ENCODE measurements around the gene ZNF326.
"Not testable (repeated sequence)": the region's sequence is repeated elsewhere in the genome, so short reads cannot be mapped to it uniquely, and the experiment has no call there.

Gene ZNF326

GRCh38 chr1:90046635-90047034 lies 51.7 kb downstream of the ZNF326 start:
- no peaks in the 10 kb centered on the region for H3K36me3 ChIP-seq (ENCODE audit: control insufficient read depth, insufficient read depth, low read length)
- no peaks in the 10 kb centered on the region for H3K9me3 ChIP-seq (ENCODE audit: control insufficient read depth, low read length)
- no CpG with 5 or more reads among the region's 3 CpGs for WGBS, 2 experiments (ENCODE audit: insufficient coverage in 2 of 2)
- H3K27ac ChIP-seq (ENCODE audit: low read depth, low read length, severe bottlenecking) = no peak overlapping the region
- H3K4me1 ChIP-seq (ENCODE audit: control insufficient read depth, insufficient read depth, low read length, poor library complexity, severe bottlenecking) = no peaks in the 10 kb centered on the region
- H3K4me3 ChIP-seq (ENCODE audit: extremely low read depth, insufficient read depth, low read length, poor library complexity, severe bottlenecking) = no peak overlapping the region

DNA sequence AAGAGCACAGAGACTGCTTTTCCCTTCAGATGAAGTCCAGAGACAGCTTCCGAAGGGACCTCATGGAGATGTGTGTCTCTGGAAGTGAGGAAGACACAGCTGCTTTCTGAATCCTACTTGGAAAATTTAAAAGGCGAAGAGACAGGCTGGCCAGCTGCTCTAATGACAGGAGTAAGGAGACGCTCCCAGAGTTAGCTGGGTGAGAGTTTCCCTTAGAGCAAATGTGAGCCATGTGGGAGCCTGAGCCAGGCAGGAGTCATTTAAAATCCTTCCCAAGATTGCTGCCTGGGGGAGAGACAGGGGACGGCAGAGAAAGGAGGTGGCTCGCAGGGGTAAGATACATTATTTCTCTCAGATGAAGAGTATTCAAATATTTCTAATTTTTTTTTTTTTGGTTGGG lies 53.1 kb downstream of the ZNF326 start:
- no peaks in the 10 kb centered on the region for H3K9me3 ChIP-seq (ENCODE audit: control insufficient read depth, low read length)
- H3K36me3 ChIP-seq (ENCODE audit: control insufficient read depth, insufficient read depth, low read length) = no peaks in the 10 kb centered on the region
- WGBS, 2 experiments (ENCODE audit: insufficient coverage in 2 of 2) = 85 to 87% methylated on average over 3 of the region's 5 CpGs
- no peak overlapping the region for H3K4me3 ChIP-seq (ENCODE audit: extremely low read depth, insufficient read depth, low read length, poor library complexity, severe bottlenecking)
- H3K4me1 ChIP-seq (ENCODE audit: control insufficient read depth, insufficient read depth, low read length, poor library complexity, severe bottlenecking) = no peaks in the 10 kb centered on the region
- no peak overlapping the region for H3K27ac ChIP-seq (ENCODE audit: low read depth, low read length, severe bottlenecking)

DNA sequence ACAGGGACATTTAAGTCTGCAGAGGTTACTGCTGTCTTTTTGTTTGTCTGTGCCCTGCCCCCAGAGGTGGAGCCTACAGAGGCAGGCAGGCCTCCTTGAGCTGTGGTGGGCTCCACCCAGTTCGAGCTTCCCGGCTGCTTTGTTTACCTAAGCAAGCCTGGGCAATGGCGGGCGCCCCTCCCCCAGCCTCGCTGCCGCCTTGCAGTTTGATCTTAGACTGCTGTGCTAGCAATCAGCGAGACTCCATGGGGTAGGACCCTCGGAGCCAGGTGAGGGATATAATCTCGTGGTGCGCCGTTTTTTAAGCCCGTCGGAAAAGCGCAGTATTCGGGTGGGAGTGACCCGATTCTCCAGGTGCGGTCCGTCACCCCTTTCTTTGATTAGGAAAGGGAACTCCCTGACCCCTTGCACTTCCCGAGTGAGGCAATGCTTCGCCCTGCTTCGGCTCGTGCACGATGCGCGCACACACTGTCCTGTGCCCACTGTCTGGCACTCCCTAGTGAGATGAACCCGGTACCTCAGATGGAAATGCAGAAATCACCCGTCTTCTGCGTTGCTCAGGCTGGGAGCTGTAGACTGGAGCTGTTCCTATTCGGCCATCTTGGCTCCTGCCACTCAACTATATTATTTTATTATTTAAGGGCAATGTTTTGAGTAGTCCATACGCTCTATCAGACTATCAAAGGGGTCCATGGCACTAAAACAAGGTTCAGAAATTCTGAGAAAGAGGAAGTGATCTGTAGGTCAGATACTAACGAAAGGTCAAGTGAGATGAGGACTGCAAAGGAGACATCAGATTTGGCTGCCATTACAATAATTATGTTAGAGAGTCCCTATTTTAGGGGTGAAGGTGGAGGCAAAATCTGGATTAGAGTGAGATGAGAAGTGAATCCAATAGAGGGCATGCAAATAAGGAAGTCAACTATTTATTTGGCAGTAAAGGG lies 68.1 kb downstream of the ZNF326 start:
- H3K36me3 ChIP-seq (ENCODE audit: control insufficient read depth, insufficient read depth, low read length); H3K4me3 ChIP-seq (ENCODE audit: extremely low read depth, insufficient read depth, low read length, poor library complexity, severe bottlenecking); H3K27ac ChIP-seq (ENCODE audit: low read depth, low read length, severe bottlenecking); H3K9me3 ChIP-seq (ENCODE audit: control insufficient read depth, low read length); H3K4me1 ChIP-seq (ENCODE audit: control insufficient read depth, insufficient read depth, low read length, poor library complexity, severe bottlenecking): not testable (repeated sequence)
- WGBS, 2 experiments (ENCODE audit: insufficient coverage in 2 of 2) = 83 to 88% methylated on average over 19 to 23 of the region's 31 CpGs

DNA sequence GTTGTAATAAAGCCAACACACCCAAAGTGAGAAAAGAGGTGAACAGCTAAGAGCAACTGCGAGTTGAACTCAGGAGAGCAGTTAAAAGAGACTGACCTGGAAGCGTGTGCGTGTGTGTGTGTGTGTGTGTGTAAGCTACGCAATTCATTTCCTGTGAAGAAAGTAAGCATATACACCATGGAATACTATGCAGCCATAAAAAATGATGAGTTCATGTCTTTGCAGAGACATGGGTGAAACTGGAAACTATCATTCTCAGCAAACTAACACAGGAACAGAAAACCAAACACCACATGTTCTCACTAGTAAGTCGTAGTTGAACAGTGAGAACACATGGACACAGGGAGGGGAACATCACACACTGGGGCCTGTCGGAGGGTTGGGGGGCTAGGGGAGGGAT lies 69.2 kb downstream of the ZNF326 start:
- not testable (repeated sequence) for H3K27ac ChIP-seq (ENCODE audit: low read depth, low read length, severe bottlenecking); H3K4me1 ChIP-seq (ENCODE audit: control insufficient read depth, insufficient read depth, low read length, poor library complexity, severe bottlenecking); H3K4me3 ChIP-seq (ENCODE audit: extremely low read depth, insufficient read depth, low read length, poor library complexity, severe bottlenecking); H3K9me3 ChIP-seq (ENCODE audit: control insufficient read depth, low read length); H3K36me3 ChIP-seq (ENCODE audit: control insufficient read depth, insufficient read depth, low read length)
- WGBS, 2 experiments (ENCODE audit: insufficient coverage in 2 of 2) = 85 to 93% methylated on average over 2 to 5 of the region's 6 CpGs

DNA sequence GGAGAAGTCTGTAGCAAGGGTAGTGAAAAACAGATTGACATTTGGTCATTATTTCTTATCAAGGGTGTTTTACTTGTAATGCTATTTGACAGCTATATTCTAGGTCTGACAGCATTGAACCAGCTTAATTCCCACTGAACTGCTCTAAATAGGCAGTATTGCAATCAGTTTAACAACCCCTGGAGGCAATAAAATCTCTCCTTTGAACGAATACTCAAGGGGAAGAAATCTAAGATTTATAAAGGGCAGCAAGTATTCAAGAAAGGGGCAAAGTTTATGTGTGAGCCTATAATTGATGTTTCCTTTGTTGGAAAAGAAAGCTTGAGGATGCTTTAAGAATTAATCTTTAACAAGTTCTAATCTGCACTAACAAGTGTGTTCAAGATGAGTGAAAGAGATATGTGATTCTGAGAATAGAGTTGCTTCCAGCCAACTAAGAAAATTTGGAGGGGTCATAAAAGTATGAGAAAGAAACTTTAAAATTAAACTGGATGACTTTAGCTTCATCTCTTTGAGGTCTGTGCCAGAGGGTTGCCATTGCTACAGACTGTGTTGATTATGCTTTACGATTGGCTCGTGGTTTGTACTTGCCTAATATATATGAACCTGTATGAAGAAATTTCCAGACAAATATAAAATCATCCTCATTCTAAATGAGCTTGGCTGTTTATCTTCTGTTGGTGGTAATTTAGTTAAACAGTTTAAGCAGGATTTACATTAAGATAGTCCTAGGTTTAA lies 72.5 kb downstream of the ZNF326 start:
- Histone ChIP-seq H3K36me3 (ENCODE audit: control insufficient read depth, insufficient read depth, low read length) (no peaks in the 10 kb centered on the region), H3K4me1 (ENCODE audit: control insufficient read depth, insufficient read depth, low read length, poor library complexity, severe bottlenecking) (no peaks in the 10 kb centered on the region), H3K9me3 (ENCODE audit: control insufficient read depth, low read length) (peaks cover 4% of the 10 kb centered on the region), H3K27ac (ENCODE audit: low read depth, low read length, severe bottlenecking) (no peak overlapping the region), H3K4me3 (ENCODE audit: extremely low read depth, insufficient read depth, low read length, poor library complexity, severe bottlenecking) (no peak overlapping the region)
- WGBS, 2 experiments (ENCODE audit: insufficient coverage in 2 of 2) = 100% methylated on average over 2 of the region's 3 CpGs; no CpG with 5 or more reads in 1 of the 2 experiments

- no peaks in the 10 kb centered on the region for H3K4me1 ChIP-seq (ENCODE audit: control insufficient read depth, insufficient read depth, low read length, poor library complexity, severe bottlenecking)
- H3K4me3 ChIP-seq (ENCODE audit: extremely low read depth, insufficient read depth, low read length, poor library complexity, severe bottlenecking) = no peak overlapping the region
- no peaks in the 10 kb centered on the region for H3K36me3 ChIP-seq (ENCODE audit: control insufficient read depth, insufficient read depth, low read length)
- peaks cover 4% of the 10 kb centered on the region for H3K9me3 ChIP-seq (ENCODE audit: control insufficient read depth, low read length)
- no peak overlapping the region for H3K27ac ChIP-seq (ENCODE audit: low read depth, low read length, severe bottlenecking)
- 95 to 97% methylated on average over 4 of the region's 5 CpGs for WGBS, 2 experiments (ENCODE audit: insufficient coverage in 2 of 2)
These were observed 73.8 kb downstream of the ZNF326 start for GRCh38 chr1:90068611-90069280.

GRCh38 chr1:90074137-90074536 lies 79.2 kb downstream of the ZNF326 start:
- Histone ChIP-seq H3K36me3 (ENCODE audit: control insufficient read depth, insufficient read depth, low read length) (no peaks in the 10 kb centered on the region), H3K27ac (ENCODE audit: low read depth, low read length, severe bottlenecking) (no peak overlapping the region)
- 75 to 88% methylated on average over 4 of the region's 5 CpGs for WGBS, 2 experiments (ENCODE audit: insufficient coverage in 2 of 2)

GRCh38 chr1:90074566-90074965 lies 79.7 kb downstream of the ZNF326 start:
- H3K9me3 ChIP-seq (ENCODE audit: control insufficient read depth, low read length) = no peaks in the 10 kb centered on the region
- WGBS, 2 experiments (ENCODE audit: insufficient coverage in 2 of 2) = 88 to 100% methylated on average over 2 to 4 of the region's 4 CpGs

More at GRCh38 chr1:90074137-90074536, 79.2 kb downstream of the ZNF326 start:
- Histone ChIP-seq H3K4me3 (ENCODE audit: extremely low read depth, insufficient read depth, low read length, poor library complexity, severe bottlenecking) (no peak overlapping the region), H3K4me1 (ENCODE audit: control insufficient read depth, insufficient read depth, low read length, poor library complexity, severe bottlenecking) (no peaks in the 10 kb centered on the region), H3K9me3 (ENCODE audit: control insufficient read depth, low read length) (no peaks in the 10 kb centered on the region)

GRCh38 chr1:90074970-90075391 lies 80.1 kb downstream of the ZNF326 start:
- Histone ChIP-seq H3K36me3 (ENCODE audit: control insufficient read depth, insufficient read depth, low read length) (no peaks in the 10 kb centered on the region), H3K4me1 (ENCODE audit: control insufficient read depth, insufficient read depth, low read length, poor library complexity, severe bottlenecking) (no peaks in the 10 kb centered on the region), H3K4me3 (ENCODE audit: extremely low read depth, insufficient read depth, low read length, poor library complexity, severe bottlenecking) (no peak overlapping the region), H3K9me3 (ENCODE audit: control insufficient read depth, low read length) (no peaks in the 10 kb centered on the region), H3K27ac (ENCODE audit: low read depth, low read length, severe bottlenecking) (no peak overlapping the region)
- WGBS, 2 experiments (ENCODE audit: insufficient coverage in 2 of 2) = 100% methylated on average over 1 of the region's 1 CpG

More at GRCh38 chr1:90074566-90074965, 79.7 kb downstream of the ZNF326 start:
- Histone ChIP-seq H3K36me3 (ENCODE audit: control insufficient read depth, insufficient read depth, low read length) (no peaks in the 10 kb centered on the region), H3K27ac (ENCODE audit: low read depth, low read length, severe bottlenecking) (no peak overlapping the region), H3K4me1 (ENCODE audit: control insufficient read depth, insufficient read depth, low read length, poor library complexity, severe bottlenecking) (no peaks in the 10 kb centered on the region), H3K4me3 (ENCODE audit: extremely low read depth, insufficient read depth, low read length, poor library complexity, severe bottlenecking) (no peak overlapping the region)

GRCh38 chr1:90083995-90084394 lies 89.1 kb downstream of the ZNF326 start:
- Histone ChIP-seq H3K9me3 (ENCODE audit: control insufficient read depth, low read length) (no peaks in the 10 kb centered on the region), H3K36me3 (ENCODE audit: control insufficient read depth, insufficient read depth, low read length) (no peaks in the 10 kb centered on the region), H3K4me1 (ENCODE audit: control insufficient read depth, insufficient read depth, low read length, poor library complexity, severe bottlenecking) (no peaks in the 10 kb centered on the region), H3K4me3 (ENCODE audit: extremely low read depth, insufficient read depth, low read length, poor library complexity, severe bottlenecking) (no peak overlapping the region), H3K27ac (ENCODE audit: low read depth, low read length, severe bottlenecking) (no peak overlapping the region)
- 89 to 100% methylated on average over 2 to 4 of the region's 7 CpGs for WGBS, 2 experiments (ENCODE audit: insufficient coverage in 2 of 2)

Data from mesodermal cell (in vitro differentiated cells).